Loucy (cell line): ENCODE data around the gene ACVR1.

Source experiments
- CTCF ChIP-seq: fragments of 200-600 bp; sonication (generic); conservative IDR thresholded peaks from 2 replicates; pipeline ENCODE4 v1.5.1; 2014; ENCODE audit warnings: mild to moderate bottlenecking, antibody characterized with exemption, low read length
- EZH2phosphoT487 ChIP-seq: fragments of 200-600 bp; IDR thresholded peaks from 2 replicates; pipeline ENCODE4 v1.6.1; 2018; ENCODE audit warnings: antibody characterized with exemption, mild to moderate bottlenecking, moderate library complexity, borderline replicate concordance

GRCh38 chr2:157789933-157790511 lies 86.1 kb downstream of the ACVR1 start:
- TF ChIP-seq CTCF = no peak
- TF ChIP-seq EZH2phosphoT487 = no peak
